GM21447 (cell line): ENCODE data around the gene ASPSCR1.

ENCODE experiments used
- ATAC-seq: cut with Tn5 transposase; IDR thresholded peaks from one replicate; pipeline ENCODE4 v1.9.1; 2021; ENCODE audit not compliant: unreplicated experiment

ASPSCR1 gene

DNA sequence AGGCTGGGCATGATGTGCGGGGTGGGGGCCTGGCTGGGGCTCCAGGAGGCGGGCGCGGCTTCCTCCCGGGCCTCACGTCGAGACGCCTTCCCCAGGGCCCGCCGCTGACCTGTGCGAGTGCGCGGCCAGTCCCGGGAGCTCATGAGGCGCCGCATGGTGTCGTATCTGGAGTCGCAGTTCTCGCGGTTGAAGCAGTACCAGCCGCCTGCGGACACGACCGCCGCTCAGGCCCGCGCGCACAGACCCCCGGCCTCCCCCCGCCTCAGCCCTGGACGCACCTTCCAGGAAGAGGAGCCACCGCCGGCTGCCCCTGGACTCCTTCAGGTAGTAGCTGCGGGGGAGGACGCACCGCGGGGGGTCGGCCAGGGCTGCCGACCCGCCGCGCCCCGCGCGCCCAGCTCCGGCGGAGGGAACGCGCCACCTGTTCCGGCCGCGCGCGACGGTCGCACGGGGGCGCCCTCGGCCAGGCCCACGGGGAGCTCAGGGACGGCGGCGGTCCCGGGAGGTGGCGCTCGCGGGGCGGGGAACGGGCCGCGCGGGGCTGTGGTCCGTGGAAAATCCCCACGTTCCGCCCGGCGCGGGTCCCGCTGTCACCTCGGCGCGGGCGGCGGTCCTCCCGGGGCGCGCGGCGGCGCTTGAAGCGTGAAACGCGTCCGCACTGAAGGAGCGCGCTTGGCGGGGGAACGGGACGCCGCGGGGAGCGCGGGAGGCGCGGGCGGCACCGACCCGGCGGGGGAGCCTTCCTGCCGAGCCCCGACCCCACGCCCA, 17.9 kb upstream of the ASPSCR1 start:
- ATAC-seq = no peak

- no peak for ATAC-seq
Measured at GRCh38 chr17:81960130-81960958, 17.1 kb upstream of the ASPSCR1 start.

DNA sequence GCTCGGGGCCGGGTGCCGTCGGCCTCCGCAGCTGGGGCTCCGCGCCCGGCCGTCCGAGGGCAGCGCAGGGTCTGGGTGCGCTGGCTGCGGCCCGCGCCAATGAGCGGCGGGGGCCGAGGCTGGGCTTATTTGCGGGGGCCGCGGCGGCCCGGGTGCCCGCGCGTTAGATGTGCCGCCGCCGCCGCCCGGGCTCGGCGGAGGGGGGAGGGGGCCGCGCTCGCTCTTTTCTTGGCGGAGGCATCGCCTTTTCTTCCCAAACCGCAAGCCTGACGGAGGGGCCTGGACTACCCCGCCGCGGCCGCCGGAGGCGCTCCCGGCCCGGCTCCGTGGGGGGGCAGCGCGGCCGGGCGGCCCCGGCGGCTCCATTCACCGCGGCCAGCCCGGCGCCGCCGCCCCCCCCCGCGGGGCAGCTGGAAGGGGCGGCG, 16.3 kb upstream of the ASPSCR1 start, which contains the start of gene NOTUM:
TSS of gene NOTUM (minus strand) at position 101 of the 425 bp plus-strand sequence. CDS start 278 bp downstream, outside the sequence.
- no peak for ATAC-seq

DNA sequence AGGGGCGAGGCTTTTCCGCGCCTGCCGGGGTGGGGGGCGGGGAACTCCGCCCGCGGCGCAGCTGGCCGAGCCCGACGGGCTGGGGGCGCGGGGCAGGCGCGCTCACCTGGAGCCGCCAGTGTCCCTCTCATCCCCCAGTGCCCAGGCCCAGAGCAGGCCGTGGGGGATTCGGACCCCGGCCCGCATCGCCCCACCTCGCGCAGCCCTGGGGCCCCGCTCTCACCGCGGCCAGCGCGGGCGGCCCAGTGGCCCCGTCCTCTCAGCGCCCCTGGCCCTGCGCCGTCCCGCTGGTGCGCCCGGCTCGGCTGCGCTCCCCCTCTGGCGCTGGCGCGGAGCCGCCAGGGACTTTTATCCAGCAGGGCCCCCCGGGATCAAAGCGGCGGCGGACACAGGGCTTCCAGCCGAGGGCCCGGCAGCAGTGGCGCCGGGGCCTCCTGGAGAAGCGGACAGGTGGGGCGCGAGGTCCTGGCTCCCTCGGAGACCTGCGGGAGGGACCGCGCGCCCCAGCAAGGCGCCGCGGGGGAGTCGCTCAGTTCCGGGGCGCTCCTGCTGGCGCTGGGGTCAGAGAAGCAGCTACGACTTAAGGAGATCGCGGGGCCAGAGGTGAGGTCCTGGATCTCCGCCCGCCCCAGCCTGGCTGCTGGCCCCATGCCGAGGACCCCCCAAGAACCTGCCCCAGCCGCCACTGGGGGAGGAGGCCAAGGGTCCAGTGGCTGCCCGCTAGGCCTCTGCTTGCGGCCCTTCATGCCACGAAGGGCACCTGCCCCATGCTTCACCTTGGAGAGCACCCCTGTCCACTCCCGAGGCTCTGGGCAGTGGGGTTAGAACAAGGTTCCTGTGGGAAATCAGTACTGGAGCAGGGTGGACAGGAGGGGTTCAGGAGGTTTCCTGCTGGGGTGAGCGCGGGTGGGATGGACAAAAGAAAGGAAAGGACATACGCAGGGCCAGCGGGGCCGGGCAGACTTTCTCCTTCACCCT, 15.6 kb upstream of the ASPSCR1 start:
- no peak for ATAC-seq

- no peak for ATAC-seq
Measured at GRCh38 chr17:81962499-81963441, 14.7 kb upstream of the ASPSCR1 start.

DNA sequence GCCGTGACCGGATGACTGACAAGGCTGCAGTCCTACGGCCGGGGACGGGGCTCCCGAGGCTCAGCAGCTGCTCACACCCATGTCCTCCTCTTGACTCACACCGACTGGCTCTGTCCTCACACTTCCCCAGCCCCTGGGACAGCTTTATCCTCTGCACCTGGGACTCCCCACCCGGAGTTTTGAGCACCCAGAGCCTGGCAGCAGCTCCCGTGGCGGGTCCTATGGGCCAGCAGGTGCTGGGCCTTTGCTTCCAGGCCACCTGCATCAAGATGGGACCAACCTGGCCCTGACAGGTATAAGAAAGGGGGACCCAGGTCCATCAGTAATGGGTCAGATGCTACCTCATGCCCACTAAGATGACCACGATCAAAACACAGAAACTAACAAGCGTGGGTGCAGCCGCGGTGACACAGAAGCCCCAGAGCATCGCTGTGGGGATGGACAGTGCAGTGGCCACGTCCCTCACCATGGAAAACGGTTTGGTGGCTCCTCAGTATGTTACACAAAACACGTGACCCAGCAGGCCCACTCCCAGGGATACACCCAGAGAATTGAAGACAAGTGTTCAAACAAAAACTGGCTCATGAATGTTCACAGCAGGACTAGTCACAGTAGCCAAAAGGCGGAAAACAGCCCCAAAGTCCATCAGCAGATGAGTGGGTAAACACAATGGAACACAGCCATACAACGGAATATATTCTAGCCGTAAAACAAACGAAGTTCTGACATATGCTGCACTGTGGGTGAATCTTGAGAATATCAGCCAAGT, 13.2 kb upstream of the ASPSCR1 start:
- no peak for ATAC-seq

GRCh38 chr17:81966343-81967243, 10.8 kb upstream of the ASPSCR1 start:
- no peak for ATAC-seq

- ATAC-seq = no peak
Measured at GRCh38 chr17:81967244-81967532, 10.2 kb upstream of the ASPSCR1 start.

- no peak for ATAC-seq
Measured at GRCh38 chr17:81967533-81968395, 9.7 kb upstream of the ASPSCR1 start.

- ATAC-seq = no peak
Measured at GRCh38 chr17:81968396-81968745, 9.1 kb upstream of the ASPSCR1 start.

DNA sequence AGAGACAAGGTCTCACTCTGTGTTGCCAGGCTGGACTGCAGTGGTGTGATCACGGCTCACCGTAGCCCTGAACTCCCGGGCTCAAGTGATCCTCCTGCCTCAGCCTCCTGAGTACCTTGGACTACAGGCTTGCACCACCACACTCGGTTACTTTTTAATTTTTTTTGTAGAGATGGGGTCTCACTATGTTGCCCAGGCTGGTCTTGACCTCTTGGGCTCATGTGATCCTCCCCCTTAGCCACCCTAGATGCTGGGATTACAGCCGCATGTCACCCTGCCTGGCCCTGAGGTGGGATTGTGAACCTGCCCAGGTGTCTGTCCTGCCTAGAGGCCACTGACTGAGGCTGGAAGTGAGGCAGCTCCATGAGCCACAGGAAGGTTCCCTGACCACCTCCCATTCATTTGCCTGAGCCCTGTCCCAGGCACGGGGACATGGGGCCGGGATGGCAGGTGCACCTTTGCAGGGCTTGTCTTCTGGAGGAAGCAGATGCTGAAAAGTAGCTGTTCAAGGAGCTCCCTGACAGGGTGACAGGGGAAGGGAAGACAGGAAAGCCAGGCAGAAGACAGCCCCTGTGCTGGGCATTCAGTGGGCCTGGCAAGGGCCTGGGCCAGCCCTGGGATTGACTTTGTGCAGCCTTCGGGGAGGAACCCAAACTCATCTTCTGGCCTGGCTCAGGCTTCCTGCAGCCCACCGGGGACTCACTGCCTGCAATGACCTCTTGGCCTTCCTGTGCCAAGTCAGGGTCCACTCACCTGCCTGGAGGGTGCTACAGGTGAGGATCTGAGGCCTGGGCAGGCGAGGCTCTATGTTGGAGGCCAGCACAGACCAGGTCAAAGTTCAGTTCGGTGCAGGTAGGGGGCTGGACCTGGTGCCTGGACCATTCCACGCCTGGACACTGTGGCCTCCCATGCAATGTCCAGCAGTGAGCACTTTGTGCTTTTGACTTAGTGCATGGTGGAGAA, 8.3 kb upstream of the ASPSCR1 start:
- ATAC-seq = no peak

- no peak for ATAC-seq
Measured at GRCh38 chr17:81973432-81973831, 4.0 kb upstream of the ASPSCR1 start.

DNA sequence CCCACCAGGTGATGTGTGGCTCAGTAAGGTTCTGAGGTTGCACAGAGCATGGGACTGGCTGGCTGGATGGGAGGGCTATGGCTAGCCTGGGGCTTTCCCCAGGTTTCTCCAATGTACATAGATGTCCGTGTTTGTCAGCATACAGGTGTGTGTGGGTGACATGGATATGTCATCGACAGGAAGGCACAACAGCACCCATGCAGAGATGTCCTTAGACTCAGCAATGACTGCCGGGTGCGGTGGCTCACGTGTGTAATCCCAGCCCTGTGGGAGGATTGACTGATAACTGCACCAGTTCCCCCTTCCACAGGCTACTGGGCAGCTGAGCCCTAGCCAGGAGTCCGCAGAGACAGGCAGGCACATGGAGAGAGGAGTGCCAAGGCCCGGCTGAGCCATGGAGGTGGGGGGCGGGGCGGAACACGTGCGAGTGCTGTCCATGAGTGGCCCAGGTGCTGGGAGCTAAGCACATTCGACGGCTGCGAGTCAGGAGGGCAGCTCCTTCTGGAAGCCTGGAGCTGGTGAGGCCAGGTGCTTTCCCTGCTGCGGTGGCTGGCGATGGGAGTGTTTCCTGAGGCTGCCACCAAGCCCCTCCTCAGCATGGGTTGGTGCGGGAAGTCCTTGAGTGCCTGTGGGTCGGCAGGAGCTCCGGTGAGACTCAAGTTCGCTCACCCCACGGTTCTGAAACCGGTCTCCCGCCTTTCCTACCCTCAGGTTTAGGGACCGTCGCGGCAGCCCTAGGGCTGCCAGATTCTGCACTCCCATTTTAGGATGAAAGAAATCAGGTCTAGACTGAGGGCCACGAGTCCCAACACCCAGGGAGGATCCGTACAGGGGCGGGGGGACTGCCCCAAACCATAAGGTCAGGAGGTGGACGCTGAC, 858 bp upstream of the ASPSCR1 start:
- peak; percentile 25 for ATAC-seq

DNA sequence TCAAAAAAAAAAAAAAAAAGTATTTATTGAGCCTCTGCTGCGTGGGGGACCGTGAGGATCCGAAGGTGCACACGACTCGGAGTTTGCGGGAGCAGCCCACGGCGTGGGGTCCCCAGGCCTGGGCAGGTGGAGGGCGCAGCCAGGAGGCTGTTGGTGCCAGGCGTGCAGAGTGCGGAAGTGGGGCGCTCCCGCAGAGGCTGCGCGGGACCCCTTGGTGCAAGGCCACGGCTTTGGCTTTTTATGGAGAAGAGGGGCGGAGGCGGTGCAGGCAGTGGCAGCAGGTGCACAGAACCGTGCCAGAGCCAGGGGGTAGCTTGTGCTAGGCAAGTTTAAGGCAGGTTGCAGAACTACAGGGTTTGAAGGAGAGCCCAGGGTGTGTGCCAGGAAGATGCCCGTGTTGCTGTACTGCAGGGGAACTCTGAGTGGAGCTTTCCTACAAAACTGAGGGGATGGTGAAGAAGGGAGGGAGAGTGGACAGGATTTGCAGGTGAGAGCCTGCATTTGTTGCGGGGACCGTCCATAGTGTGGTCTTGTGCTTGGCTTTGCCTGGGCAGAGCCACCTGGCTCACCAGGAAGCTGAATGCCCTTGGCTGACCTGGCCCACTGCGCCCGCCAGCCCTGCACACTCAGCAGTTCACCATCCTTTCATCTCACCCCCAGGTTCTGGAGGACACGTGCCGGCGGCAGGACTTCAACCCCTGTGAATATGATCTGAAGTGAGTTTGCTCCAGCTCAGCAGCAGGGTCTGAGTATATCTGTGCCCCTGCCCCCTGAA, 1.3 kb downstream of the ASPSCR1 start:
- ATAC-seq = no peak

- no peak for ATAC-seq
Measured at GRCh38 chr17:81980122-81980521, 2.7 kb downstream of the ASPSCR1 start.
